ENCODE data around the gene QRICH1. TPM values are rescaled to one million over a fixed set of nuclear protein-coding genes. Genes with fewer than 3 reads are reported as not detected.
A peak's percentile ranks its signal among the peaks of the same experiment; 100 is the strongest.
"Not testable (repeated sequence)": the region's sequence is repeated elsewhere in the genome, so short reads cannot be mapped to it uniquely, and the experiment has no call there.

QRICH1 gene
- total RNA-seq, 1 donor, result 127 TPM

- no peak for DNase-seq (ENCODE audit: low read depth in 2 of 3, low spot score in 2 of 3)
These were observed 75.2 kb downstream of the QRICH1 start for GRCh38 chr3:49018707-49019006.

GRCh38 chr3:49017971-49018706 is 75.7 kb downstream of the QRICH1 start, which contains the start of gene DALRD3:
Gene DALRD3 (minus strand): TSS chr3:49018580. CDS start chr3:49018564, 16 bp downstream.
- peak in 2 of 3 donors; percentile 63 to 66 for DNase-seq (ENCODE audit: low read depth in 2 of 3, low spot score in 2 of 3)

- DNase-seq (ENCODE audit: low read depth in 2 of 3, low spot score in 2 of 3), result no peak
These were observed 76.5 kb downstream of the QRICH1 start for GRCh38 chr3:49017229-49017970.

GRCh38 chr3:49016414-49017228 is 77.2 kb downstream of the QRICH1 start:
- DNase-seq (ENCODE audit: low read depth in 2 of 3, low spot score in 2 of 3), result no peak

GRCh38 chr3:49015765-49016164 is 78.1 kb downstream of the QRICH1 start:
- no peak for DNase-seq (ENCODE audit: low read depth in 2 of 3, low spot score in 2 of 3)

- DNase-seq (ENCODE audit: low read depth in 2 of 3, low spot score in 2 of 3), result no peak
These were observed 78.8 kb downstream of the QRICH1 start for GRCh38 chr3:49015072-49015471.

- DNase-seq (ENCODE audit: low read depth in 2 of 3, low spot score in 2 of 3), result peak in 2 of 3 donors; percentile 48 to 60
These were observed 79.9 kb downstream of the QRICH1 start for GRCh38 chr3:49013738-49014660.

- DNase-seq (ENCODE audit: low read depth in 2 of 3, low spot score in 2 of 3), result no peak
These were observed 80.6 kb downstream of the QRICH1 start for GRCh38 chr3:49013113-49013737.

GRCh38 chr3:49012441-49013017 is 81.3 kb downstream of the QRICH1 start:
- no peak for DNase-seq (ENCODE audit: low read depth in 2 of 3, low spot score in 2 of 3)

- DNase-seq (ENCODE audit: low read depth in 2 of 3, low spot score in 2 of 3), result no peak
These were observed 84.5 kb downstream of the QRICH1 start for GRCh38 chr3:49009396-49009795.

GRCh38 chr3:49008627-49009026 is 85.2 kb downstream of the QRICH1 start:
- DNase-seq (ENCODE audit: low read depth in 2 of 3, low spot score in 2 of 3), result not testable (repeated sequence)

- peak in 2 of 3 donors; percentile 86 to 92 for DNase-seq (ENCODE audit: low read depth in 2 of 3, low spot score in 2 of 3)
These were observed 85.9 kb downstream of the QRICH1 start for GRCh38 chr3:49007771-49008528.

- peak; percentile 93 to 99 (median 98) for DNase-seq (ENCODE audit: low read depth in 2 of 3, low spot score in 2 of 3)
These were observed 86.7 kb downstream of the QRICH1 start, which contains the start of gene WDR6 for GRCh38 chr3:49007068-49007770. Gene WDR6 (plus strand): TSS chr3:49007391. CDS start chr3:49007432, 41 bp downstream.

- peak in 2 of 3 donors; percentile 43 to 55 for DNase-seq (ENCODE audit: low read depth in 2 of 3, low spot score in 2 of 3)
These were observed 87.3 kb downstream of the QRICH1 start for GRCh38 chr3:49006408-49007067.

- DNase-seq (ENCODE audit: low read depth in 2 of 3, low spot score in 2 of 3), result no peak
These were observed 87.9 kb downstream of the QRICH1 start for GRCh38 chr3:49005998-49006397.

- no peak for DNase-seq (ENCODE audit: low read depth in 2 of 3, low spot score in 2 of 3)
These were observed 88.6 kb downstream of the QRICH1 start for GRCh38 chr3:49005303-49005680.
